Body of pancreas (tissue), 4 donors: ENCODE results near the gene ZNF430.

Source experiments
- CTCF ChIP-seq, 7 experiments: fragments of 450-650 bp in 4 of 7; fragments of 200-600 bp in 3 of 7; sonication (generic) in 3 of 7; IDR thresholded peaks; one replicate each; pipeline ENCODE4 v1.5.1; 2016 to 2019; ENCODE audit warnings: antibody characterized with exemption in 7 of 7
- POLR2A ChIP-seq, 3 donors: fragments of 450-650 bp; IDR thresholded peaks; one replicate each; pipeline ENCODE4 v1.6.1; 2016; ENCODE audit warnings: antibody characterized with exemption in 3 of 3, mild to moderate bottlenecking in 2 of 3

DNA sequence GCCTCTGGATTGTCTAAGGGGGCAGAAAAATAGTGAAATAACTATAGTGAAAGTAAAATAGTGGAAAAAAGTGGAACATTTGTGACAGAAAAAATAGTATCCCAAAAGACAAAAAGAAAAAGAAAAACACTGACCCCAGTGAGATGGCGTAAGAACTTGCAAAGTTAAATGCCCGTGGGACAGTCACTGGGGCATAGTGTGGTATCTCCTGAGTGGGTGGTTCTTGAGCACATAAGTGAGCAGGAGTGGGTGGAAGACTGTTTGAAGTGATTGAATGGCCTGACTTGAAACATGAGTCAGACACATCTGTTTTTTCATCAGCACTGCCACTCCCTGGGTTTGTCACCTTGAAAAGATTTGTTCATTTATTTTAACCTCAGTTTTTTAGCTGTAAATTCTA is 2.5 kb downstream of the ZNF430 start:
- TF ChIP-seq CTCF (IDR thresholded peaks at IDR 0.05) = no peak
- no peak for TF ChIP-seq POLR2A (IDR thresholded peaks at IDR 0.05)
